Skin epidermis (tissue), 12 donors: ENCODE results near the gene ATP6V1F.

Experiments used
- H3K27ac ChIP-seq, 21 experiments: fragments of 200-600 bp; sonication (generic) in 11 of 21; one replicate each; pipeline ENCODE4 v1.5.0; 2020; ENCODE audit warnings: mild to moderate bottlenecking in 3 of 21, inconsistent platforms in 2 of 21, moderate library complexity in 2 of 21
- H3K4me3 ChIP-seq, 7 experiments: fragments of 200-600 bp; sonication (generic) in 2 of 7; one replicate each; pipeline ENCODE4 v1.5.0; 2020; ENCODE audit warnings: inconsistent platforms in 2 of 7, mild to moderate bottlenecking in 2 of 7, moderate library complexity in 1 of 7

ATP6V1F gene

DNA sequence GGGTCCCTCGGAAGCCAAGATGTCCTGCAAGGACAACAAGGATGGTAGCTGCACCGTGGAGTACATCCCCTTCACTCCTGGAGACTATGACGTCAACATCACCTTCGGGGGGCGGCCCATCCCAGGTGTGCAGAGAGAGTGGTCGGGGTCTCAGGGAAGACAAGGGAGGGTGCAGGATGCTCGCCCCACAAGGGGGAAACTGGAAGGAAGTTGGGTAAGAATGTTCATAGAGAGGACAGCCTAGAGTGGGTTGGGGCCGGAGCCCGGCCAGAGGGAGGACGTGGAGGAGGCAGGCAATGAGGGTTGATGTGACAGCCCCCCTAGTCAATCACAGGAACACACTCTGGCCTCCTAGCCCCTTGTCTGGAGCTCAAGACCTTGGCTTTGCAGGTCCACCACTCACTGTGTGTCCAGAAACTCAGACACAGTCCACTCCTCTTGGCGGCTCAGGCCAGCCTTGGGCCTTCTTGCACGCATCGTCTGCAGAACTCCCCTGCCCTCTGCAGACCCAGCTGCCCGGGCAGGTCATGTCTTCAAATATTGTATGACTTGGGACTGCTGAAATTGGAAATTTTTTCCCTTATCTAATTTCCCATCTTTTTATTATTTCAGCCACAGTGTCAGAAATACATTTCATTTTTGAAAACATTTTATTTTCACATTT lies 15.7 kb upstream of the ATP6V1F start:
- Histone ChIP-seq H3K4me3 (no peak overlapping the region), H3K27ac (no peak overlapping the region)

DNA sequence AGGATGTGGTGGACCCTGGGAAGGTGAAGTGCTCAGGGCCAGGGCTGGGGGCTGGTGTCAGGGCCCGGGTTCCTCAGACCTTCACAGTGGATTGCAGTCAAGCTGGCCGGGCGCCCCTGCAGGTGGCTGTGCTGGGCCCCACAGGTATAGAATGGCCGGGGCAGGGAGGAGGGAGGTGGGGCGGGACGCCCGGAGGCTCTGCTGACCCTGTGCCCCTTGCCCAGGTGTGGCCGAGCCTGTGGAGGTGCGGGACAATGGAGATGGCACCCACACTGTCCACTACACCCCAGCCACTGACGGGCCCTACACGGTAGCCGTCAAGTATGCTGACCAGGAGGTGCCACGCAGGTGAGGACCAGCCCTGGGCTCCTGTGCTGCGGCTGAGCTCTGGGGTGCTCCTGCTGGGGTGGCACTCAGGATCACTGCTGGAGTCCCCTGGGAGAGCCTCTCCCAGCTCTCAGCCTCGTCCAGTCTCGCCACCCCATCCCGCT lies 14.9 kb upstream of the ATP6V1F start:
- Histone ChIP-seq H3K4me3 (no peak overlapping the region), H3K27ac (no peak overlapping the region)

DNA sequence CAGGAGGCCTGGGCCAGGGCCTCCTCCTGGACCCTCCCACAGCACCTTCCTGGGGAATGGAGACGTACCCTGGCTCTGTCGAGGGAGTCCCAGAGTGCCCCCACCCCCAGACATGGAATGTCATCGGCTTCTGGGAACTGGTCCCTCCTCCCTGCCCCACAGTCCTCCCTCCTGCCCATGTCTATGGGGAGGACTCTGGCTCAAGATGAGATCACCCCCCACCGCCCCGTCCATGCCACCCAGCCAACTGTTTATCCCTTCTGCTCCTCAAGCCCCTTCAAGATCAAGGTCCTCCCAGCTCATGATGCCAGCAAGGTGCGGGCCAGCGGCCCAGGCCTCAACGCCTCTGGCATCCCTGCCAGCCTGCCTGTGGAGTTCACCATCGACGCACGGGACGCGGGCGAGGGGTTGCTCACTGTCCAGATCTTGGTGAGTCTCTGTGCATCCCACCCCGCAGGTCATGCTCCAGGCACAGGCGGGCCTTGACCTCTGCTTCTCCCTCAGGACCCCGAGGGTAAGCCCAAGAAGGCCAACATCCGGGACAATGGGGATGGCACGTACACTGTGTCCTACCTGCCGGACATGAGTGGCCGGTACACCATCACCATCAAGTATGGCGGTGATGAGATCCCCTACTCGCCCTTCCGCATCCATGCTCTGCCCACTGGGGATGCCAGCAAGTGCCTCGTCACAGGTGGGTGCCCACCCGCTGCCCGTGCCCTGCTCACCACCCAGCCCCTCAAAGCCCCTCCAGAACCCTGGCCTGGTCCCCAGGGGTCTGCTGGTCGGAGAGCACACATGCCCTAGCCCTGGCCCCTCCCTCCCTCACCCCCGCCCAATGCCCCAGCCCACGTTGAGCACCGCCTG lies 14.1 kb upstream of the ATP6V1F start:
- Histone ChIP-seq H3K27ac (no peak overlapping the region), H3K4me3 (no peak overlapping the region)

DNA sequence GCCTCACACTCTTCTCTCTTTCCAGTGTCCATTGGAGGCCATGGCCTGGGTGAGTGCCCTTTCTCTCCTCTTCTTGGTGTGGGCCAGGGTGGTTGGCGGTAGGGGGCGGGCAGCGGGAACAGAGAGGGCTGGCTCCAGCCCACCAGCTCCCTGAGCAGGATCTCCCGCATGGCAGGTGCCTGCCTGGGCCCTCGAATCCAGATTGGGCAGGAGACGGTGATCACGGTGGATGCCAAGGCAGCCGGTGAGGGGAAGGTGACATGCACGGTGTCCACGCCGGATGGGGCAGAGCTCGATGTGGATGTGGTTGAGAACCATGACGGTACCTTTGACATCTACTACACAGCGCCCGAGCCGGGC lies 13.5 kb upstream of the ATP6V1F start:
- no peak overlapping the region for H3K27ac ChIP-seq
- no peak overlapping the region for H3K4me3 ChIP-seq

DNA sequence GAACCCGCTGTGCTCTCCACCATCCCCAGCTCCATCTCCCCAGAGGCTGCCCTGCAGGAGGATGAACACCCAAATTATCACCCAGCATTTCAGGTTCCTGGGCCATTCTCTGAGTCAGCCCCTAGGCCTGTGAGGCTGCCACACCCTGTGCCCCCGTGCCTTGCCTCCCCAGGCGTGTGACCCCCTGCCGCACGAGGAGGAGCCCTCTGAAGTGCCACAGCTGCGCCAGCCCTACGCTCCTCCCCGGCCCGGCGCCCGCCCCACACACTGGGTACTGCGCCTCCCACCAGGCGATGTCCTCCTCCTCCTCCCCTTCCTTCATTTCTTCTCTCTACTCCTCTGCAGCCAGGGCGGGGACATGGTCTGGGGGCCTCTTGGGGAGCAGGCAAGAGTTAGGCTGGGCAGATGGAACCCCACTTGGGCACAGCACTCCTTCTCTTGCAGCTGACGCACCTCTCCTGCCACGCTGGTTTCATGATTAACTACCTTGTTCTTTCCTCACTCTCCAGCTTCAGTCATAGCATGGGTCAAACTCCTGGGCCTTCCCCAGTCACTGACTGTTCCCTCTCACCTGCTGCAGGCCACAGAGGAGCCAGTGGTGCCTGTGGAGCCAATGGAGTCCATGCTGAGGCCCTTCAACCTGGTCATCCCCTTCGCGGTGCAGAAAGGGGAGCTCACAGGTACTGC lies 12.7 kb upstream of the ATP6V1F start:
- H3K27ac ChIP-seq, result no peak overlapping the region
- no peak overlapping the region for H3K4me3 ChIP-seq

DNA sequence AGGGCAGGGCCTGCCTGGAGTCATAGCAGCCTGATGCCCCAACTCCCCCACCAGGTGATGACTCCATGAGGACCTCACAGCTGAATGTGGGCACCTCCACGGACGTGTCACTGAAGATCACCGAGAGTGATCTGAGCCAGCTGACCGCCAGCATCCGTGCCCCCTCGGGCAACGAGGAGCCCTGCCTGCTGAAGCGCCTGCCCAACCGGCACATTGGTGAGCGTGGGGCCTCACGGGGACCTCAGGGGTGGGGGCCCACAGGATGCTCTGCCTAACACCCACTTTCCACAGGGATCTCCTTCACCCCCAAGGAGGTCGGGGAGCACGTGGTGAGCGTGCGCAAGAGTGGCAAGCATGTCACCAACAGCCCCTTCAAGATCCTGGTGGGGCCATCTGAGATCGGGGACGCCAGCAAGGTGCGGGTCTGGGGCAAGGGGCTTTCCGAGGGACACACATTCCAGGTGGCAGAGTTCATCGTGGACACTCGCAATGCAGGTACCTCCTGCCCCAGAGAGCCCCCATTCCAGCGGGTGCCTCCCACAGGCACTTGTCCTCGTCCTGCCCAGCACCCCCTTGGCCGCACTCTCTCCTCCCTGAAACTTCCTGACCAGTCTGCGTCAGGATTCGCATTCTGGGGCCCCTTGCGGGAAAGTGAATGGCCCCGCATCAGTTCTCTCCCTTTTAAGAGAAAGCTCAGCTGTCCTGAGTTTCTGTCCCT lies 10.0 kb upstream of the ATP6V1F start:
- Histone ChIP-seq H3K4me3 (no peak overlapping the region), H3K27ac (no peak overlapping the region)

DNA sequence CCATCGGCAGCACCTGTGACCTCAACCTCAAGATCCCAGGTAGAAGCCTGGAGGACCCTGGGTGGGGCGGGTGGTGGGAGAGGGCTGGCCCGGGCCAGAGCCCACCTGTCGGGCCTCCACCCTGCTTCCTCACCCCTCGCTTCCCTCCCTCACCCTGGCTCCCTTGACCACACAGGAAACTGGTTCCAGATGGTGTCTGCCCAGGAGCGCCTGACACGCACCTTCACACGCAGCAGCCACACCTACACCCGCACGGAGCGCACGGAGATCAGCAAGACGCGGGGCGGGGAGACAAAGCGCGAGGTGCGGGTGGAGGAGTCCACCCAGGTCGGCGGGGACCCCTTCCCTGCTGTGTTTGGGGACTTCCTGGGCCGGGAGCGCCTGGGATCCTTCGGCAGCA lies 8.9 kb upstream of the ATP6V1F start:
- no peak overlapping the region for H3K27ac ChIP-seq
- H3K4me3 ChIP-seq, result no peak overlapping the region

DNA sequence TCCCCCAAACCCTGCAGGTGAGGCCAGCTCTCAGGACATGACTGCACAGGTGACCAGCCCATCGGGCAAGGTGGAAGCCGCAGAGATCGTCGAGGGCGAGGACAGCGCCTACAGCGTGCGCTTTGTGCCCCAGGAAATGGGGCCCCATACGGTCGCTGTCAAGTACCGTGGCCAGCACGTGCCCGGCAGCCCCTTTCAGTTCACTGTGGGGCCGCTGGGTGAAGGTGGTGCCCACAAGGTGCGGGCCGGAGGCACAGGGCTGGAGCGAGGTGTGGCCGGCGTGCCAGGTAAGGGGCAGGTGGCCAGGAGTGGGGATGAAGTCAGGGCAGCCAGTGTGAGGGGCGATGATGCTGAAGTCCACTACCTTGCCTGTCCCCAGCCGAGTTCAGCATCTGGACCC lies 8.3 kb upstream of the ATP6V1F start:
- no peak overlapping the region for H3K4me3 ChIP-seq
- H3K27ac ChIP-seq, result no peak overlapping the region

DNA sequence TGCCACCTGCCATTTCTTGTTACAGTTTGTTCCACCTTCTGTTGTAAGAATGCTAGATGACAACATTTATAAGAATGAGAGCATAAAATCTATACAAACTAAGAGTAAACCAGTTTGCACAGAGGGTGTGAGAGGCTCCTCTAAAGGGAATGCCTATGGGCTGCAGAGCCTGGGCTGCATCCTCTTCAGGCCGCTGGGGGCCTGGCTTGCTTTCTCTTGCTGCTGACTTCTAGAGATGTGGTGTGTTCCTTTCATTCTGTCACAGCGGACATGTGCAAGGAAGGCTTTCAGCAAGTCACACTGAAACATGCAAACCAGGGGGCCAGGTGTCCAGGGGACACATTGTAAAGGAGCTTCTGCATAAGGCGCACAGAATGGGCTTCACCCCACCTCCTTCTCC lies 7.1 kb upstream of the ATP6V1F start:
- H3K27ac ChIP-seq, result no peak overlapping the region
- no peak overlapping the region for H3K4me3 ChIP-seq

DNA sequence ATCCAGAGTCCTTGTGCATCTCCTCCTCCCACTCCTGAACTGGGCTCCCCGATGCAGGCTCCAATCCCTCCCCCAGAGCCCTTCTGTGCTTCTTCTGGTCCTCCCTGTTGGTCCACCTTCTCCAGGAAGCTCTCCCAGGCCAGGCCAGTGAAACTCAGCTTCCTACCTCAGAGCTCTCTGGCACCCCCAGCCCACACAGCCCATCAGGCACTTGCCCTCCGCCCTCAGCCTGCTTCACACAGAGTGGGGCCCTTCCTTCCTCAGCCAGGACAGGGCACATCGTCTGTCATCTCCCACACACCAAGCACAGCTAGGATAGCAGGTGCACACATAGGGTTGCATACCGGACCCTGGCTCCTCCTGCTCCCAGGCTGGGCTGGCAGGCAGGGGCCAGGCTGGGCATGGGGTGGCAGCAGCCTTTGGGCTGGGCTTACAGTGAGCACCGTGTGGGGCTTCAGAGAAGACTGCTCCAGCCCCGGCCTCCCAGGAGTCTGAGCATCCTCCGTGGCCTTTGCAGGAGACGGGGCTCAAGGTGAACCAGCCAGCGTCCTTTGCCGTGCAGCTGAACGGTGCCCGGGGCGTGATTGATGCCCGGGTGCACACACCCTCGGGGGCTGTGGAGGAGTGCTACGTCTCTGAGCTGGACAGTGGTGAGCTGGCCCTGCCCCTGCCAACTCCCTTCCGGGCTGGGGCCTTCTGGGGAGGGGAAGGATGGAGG lies 6.5 kb upstream of the ATP6V1F start:
- Histone ChIP-seq H3K27ac (no peak overlapping the region), H3K4me3 (no peak overlapping the region)

DNA sequence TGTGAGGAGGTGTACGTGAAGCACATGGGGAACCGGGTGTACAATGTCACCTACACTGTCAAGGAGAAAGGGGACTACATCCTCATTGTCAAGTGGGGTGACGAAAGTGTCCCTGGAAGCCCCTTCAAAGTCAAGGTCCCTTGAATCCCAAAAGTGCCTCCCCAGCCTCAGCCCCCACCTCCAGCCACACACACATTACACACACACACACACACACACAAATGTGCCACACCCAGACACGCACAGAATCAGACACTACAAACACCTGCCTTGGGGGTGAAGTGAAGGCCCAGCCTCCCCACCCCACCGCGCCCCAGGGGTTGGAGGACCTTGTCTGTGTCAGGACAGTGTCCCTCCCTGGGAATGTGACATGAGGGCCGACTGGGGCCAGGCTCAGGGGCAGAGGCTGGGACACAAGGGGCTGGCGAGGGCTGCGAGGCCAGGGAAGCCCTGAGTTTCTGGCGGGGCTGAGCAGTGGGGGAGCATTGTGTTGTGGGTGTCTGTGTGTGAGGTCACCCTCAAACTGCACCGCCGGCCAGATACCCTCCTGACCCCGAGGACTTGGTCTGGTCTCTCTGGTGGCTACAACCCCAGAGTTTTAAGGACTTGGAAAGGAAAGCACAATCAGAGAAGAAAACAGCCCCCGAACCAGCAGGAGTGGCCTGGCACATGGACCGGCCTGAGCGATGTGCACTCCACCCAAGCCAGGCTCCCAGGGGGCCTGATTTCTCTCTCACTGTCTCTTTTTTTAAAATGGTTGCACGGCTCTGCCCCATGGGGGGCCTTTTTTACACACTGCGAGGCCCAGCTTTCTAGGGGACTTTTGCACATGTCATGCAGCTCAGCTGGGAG lies 4.0 kb upstream of the ATP6V1F start:
- no peak overlapping the region for H3K4me3 ChIP-seq
- H3K27ac ChIP-seq, result peak overlapping the region in 9 of 21 experiments; percentile 6 to 75 (median 54)

DNA sequence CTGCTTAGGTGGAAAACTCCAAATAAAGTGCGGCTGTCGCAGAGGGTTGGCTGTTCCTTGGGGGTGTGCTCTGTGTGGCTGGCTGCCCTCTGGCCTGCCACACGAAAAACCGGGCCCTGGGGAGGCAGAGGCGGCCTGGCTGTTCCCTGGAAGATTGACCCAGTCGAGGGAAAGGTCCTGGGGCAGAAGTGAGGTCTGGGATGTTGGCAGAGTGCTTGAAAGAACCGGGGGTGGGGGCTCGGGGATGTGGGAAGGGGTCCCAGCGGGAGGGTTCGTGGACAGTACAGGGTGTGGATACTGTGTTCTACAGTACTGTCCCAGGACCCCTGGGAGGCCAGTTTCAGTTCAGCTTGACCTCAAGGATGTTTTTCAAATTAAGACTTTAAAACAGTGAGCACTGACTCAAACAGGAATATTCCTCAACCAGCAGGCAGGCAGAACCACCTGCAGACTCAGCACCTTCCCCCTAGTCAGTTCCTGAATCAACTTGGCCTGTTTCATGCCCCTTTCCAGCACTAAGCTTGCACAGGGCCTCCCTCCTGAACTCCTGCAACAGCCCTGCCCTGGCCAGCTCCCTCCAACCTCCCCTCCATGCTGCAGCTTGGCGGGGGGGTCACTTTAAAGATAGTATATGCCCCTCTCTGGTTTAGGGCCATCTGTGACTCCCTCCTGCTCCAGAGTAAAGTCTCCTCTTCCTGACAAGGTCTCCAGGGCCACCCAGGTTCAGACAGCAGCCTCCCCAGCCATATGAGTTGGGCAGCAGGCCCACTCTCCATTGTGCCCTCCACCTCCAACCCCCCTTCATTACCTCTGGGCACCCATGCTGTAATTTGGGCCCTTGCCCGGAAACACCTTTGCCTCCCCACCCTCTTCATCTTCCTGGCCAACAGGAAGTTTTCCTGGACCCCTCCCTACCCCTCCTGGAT lies 3.2 kb upstream of the ATP6V1F start:
- no peak overlapping the region for H3K4me3 ChIP-seq
- H3K27ac ChIP-seq, result peak overlapping the region in 10 of 21 experiments; percentile 20 to 75 (median 52)

DNA sequence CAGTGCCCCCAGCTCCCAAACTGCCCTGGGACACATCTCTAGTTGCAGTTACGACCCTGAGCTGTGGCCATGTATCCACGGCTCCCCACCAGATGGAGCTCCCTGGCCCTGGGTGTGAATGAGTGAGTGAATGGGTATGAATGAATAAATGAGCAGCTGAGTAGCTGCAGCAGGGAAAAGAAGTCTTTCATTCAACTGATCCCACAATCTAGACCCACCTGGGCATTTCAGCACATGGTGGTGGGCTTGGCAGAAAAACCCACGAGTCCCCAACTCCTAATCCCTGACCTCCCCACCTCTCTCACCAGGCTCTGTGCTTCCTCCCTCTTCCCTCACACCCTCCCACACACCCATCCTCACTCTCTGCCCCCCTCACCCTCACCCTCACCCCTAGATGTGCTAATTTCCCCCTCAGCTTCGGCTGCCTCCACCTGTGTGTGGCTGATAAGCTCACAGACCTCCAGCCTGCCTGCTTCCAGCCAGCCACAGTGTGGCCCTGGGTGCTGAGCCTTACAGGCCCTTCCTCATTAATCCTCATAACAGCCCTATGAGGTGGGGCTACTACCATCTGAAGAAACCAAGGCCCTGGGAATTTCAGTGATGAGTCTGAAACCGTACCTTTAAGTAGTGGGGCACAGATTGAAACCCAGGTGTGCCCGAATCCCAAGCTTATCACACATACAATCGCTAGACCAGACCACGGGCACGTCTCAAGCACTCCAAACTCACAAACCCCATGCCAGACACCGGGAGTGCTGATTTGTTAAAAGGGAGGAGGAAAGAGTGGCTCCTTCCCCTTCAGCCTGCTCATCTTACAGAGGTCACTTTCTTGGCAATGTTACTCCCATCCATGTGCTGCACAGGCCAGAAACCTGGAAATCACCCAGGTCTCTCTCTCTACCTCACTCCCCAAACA lies 2.2 kb upstream of the ATP6V1F start:
- Histone ChIP-seq H3K4me3 (no peak overlapping the region), H3K27ac (peak overlapping the region in 4 of 21 experiments; percentile 2 to 66 (median 54))

DNA sequence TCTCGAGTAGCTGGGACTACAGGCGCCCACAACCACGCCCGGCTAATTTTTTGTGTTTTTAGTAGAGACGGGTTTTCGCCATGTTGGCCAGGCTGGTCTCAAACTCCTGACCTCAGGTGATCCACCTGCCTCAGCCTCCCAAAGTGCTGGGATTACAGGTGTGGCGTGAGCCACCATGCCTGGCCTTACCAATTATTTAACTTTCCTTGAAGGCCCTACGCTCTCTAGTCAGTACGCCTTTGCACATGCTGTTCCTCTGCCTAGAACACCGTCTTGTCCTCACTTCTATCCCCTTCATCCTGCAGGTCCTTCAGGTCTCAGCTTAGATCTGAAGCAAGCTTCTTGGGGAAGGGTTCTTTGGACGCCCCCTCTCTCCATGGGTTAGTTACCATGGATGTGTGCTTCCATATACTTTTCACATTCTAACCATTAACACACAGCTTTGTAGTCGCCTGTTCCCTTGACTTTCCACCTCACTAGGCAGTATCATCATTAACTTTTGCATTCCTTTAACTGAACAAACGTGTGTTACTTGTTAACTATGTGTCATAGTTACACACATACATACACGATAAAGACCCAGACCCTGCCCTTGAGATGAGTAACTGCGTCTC lies 592 bp upstream of the ATP6V1F start:
- peak overlapping the region in 8 of 21 experiments; percentile 20 to 89 (median 59) for H3K27ac ChIP-seq
- H3K4me3 ChIP-seq, result peak overlapping the region; percentile 64 to 90 (median 73)

DNA sequence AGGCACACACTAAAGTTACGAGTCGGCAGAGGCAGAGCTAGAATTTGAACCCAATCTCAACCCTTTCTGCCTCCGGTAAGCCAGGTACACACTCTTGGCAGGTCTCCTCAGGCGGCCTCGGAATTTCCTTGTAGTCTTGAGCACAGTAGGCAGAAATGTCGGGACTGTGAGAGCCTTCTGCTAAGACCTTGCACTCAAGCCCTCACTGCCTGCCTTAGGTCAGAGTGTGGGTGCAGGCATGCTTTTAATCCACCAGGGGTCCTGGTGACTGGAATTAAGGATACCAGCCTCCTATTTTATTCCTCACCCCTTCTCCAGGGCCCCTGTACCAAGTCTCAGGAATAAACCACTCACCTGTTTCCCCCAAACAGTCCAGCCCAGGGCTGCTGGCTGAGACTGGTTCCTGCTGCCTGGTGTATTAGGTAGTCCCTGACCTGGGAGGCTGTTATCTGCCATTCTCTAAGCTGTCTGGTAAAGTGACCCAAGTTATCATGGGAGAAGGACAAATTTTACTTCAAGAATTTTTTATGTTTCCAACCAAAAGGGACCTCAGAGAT lies 855 bp downstream of the ATP6V1F start:
- Histone ChIP-seq H3K27ac (peak overlapping the region in 20 of 21 experiments; percentile 62 to 94 (median 82)), H3K4me3 (peak overlapping the region; percentile 64 to 90 (median 73))
